Pancreas (tissue), 10 donors: Measurements from ENCODE around the gene SCAMP4. TPM values are rescaled to one million over a fixed set of nuclear protein-coding genes. Genes with fewer than 3 reads are reported as not detected.

Source experiments
- ATAC-seq, 4 donors: fragments of 200-7000 bp; cut with Tn5 transposase; one replicate each; pipeline versions ENCODE4 v1.8.0 to v1.9.1; 2020; ENCODE audit warnings: mild to moderate bottlenecking in 4 of 4, moderate library complexity in 4 of 4
- DNase-seq, 6 donors: peaks; one replicate each; pipeline ENCODE4 v3.0.0-alpha.2; 2020
- FAIRE-seq: peaks from 2 replicates; lab custom pipeline; 2012; peaks lifted over from hg19 to GRCh38; lab: Jason Lieb, UNC
- H3K27ac ChIP-seq, 4 donors: fragments of 200-600 bp; sonication (generic); 1 replicate in 3 of 4; 2 replicates in 1 of 4; pipeline versions ENCODE4 v1.5.0 to v1.8.0; 2020
- H3K27me3 ChIP-seq, 4 donors: fragments of 200-600 bp; one replicate each; pipeline ENCODE4 v1.8.0; 2021
- H3K36me3 ChIP-seq, 3 donors: fragments of 200-600 bp; sonication (generic) in 1 of 3; one replicate each; pipeline versions ENCODE4 v1.5.0 to v1.8.0; 2020 to 2021
- H3K4me1 ChIP-seq, 3 donors: fragments of 200-600 bp; one replicate each; pipeline ENCODE4 v1.8.0; 2021
- H3K4me3 ChIP-seq, 4 donors: fragments of 200-600 bp; sonication (generic) in 2 of 4; one replicate each; pipeline versions ENCODE4 v1.5.0 to v1.8.0; 2020 to 2021
- H3K9me3 ChIP-seq, 4 donors: fragments of 200-600 bp; one replicate each; pipeline ENCODE4 v1.8.0; 2021
- WGBS, 2 donors: extraction: QIAGEN DNeasy Blood & Tissue Kit; methylation state at CpG; one replicate each; pipeline ENCODE4 v1.1.7; 2013; 5-methylcytosine and 5-hydroxymethylcytosine counted together
- intact Hi-C, 3 donors: fragments of 100-400 bp; cut with DNase I; formaldehyde crosslinking; loops; one replicate each; pipeline versions ENCODE4 v1.11.1 to v1.14.2; 2022
- polyA plus RNA-seq, 2 donors: library from polyadenylated mRNA; stranded (reverse); fragments of 200-250 nt; gene quantifications; one replicate each; pipeline ENCODE4 v1.2.3, GENCODE V29; 2013
- total RNA-seq, 6 donors: library from RNA; stranded (reverse); fragmentation: NEBNext Ultra II Directional in 4 of 6; extraction: Animal tissue kit (Norgen Biotek cat#: 25700) in 4 of 6; gene quantifications; one replicate each; pipeline versions ENCODE4 v1.2.1 to v1.2.4, GENCODE V29; 2021 to 2023
- TF ChIP-seq, protein P1 (sequence below), 4 donors: fragments of 200-600 bp; sonication (generic) in 3 of 4; IDR thresholded peaks; one replicate each; pipeline versions ENCODE4 v1.5.0 to v1.8.0; 2021; ENCODE audit warnings: antibody characterized with exemption in 4 of 4
- donor health status: healthy with polysubstance abuse.
- donor health status: DM: no; HTN: no; CAD: no; lungs with moderate emphysema.
- donor health status: DM: no; HTN: no; CAD: no.
- donor health status: control.
- donor health status: control.
- donor health status: Bipolar disorder and iron deficiency.
- donor health status: DM: yes; HTN: yes; CAD: no.
- donor health status: DM: no; HTN: no; CAD: no.
- donor health status: DM: no; HTN: no; CAD: no.
- donor health status: DM: yes; HTN: yes; CAD: no.

The SCAMP4 gene
- total and polyA plus RNA-seq, 8 donors = 23.0 to 52.2 (median 31.4) TPM

DNA sequence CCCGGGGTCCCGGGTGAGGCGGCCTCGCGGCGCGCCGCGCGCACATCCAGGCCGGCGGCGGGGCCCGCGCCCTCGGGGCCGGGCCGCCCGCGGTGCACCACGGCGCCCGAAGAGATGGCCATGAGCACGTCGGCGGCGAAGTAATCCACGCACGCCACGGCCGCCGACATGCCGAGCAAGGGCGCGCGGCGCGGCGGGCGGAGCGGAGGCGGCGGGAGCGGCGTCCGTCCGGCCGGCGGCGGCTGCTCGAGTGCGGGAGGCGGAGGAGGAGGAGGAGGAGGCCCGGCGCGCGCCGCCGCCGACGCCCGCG lies 41.9 kb upstream of the SCAMP4 start, which contains the start of gene KLF16:
Gene KLF16 (minus strand): TSS at position 252 of the 310 bp plus-strand sequence. CDS start 82 bp downstream, at position 170.
- Histone ChIP-seq H3K27me3 (no peaks in the 10 kb centered on the region), H3K9me3 (no peaks in the 10 kb centered on the region), H3K27ac (peak within 1 kb of the TSS; percentile 70 to 86 (median 76)), H3K4me1 (peaks cover 0 to 15% (median 0%) of the 10 kb centered on the region in 3 donors), H3K36me3 (no peaks in the 10 kb centered on the region), H3K4me3 (peak within 1 kb of the TSS; percentile 42 to 87 (median 64))
- intact Hi-C loops = no loop called here
- 0 to 1% methylated on average over 12 to 57 of the region's 63 CpGs for WGBS, 2 donors
- FAIRE-seq = no peak
- TF ChIP-seq, protein P1, sequence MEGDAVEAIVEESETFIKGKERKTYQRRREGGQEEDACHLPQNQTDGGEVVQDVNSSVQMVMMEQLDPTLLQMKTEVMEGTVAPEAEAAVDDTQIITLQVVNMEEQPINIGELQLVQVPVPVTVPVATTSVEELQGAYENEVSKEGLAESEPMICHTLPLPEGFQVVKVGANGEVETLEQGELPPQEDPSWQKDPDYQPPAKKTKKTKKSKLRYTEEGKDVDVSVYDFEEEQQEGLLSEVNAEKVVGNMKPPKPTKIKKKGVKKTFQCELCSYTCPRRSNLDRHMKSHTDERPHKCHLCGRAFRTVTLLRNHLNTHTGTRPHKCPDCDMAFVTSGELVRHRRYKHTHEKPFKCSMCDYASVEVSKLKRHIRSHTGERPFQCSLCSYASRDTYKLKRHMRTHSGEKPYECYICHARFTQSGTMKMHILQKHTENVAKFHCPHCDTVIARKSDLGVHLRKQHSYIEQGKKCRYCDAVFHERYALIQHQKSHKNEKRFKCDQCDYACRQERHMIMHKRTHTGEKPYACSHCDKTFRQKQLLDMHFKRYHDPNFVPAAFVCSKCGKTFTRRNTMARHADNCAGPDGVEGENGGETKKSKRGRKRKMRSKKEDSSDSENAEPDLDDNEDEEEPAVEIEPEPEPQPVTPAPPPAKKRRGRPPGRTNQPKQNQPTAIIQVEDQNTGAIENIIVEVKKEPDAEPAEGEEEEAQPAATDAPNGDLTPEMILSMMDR (IDR thresholded peaks at IDR 0.05) = no peak
- ATAC-seq = no peak
- DNase-seq = no peak

DNA sequence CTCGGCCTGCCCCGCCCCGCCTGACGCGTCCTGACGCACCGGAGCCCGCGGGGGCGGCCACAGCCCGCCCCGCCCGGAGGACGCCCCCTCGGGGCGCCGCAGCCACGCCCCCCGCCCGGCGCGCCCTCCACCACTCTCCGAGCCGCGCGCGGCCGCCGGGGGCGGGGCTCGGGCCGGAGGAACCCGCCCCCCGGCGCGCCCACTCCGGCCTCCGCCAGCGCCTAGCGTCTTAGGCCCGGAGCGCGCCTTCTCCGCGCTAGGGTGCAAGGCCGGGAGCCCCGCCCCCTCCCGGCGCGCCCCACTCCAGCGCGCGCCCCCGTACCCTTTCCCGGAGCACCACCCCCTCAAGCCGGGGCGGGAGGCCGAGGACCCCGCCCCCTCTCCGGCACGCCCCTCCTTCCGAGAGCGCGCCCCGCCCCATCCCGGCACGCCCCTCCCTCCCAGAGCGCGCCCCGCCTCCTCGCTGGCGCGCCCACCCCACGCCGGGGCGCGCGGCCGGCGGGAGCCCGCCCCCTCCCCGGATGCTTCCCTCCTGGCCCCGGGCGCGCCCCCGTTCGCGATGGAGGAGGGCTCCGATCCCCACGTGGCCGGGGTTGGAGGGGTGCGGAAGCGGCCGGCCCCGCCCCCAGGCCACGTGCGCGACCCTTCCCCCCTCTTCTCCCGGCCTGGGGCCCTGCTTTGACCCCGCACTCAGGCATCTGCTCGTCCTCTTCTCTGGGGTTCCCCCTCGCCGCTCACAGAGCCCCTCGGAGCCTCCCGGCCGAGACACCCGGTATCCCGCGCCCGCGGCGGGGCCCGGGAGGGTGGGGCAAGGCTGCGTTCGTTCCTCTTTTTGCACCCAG lies 41.3 kb upstream of the SCAMP4 start:
- FAIRE-seq = no peak
- intact Hi-C loops = no loop called here

DNA sequence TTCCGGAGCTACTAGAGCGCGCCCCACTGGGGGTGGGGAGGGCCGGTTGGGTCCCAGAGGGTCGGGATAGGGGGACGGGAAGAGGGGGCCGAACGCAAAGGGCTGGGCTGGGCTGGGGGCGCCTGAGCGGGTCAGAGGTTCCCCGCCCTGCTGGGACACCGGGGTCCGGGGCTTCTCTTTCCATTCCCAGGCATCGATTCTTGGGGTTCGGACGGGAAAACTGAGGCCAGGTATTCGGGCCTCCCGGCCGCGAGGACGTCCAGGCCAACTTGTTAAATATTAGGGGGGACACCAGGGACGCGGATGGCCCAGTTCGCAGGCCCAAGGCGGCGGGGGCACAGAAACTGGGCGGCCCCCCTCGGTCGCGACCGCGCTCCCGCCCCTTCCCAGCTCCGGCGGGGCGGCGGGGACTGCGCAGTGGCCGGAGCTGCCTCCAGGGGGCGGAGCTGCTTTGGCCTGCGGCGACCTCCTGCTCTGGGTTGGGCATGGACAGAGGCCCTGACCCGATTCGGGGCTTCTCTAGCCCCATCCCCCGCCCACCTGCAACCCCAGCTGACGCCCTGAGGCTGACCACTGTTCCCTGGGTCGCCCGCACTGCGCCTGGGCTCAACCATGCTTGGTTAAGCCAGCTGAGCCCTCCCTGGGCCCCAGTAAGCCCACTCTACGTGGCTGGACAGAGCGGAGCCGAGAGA lies 40.6 kb upstream of the SCAMP4 start:
- TF ChIP-seq, protein P1 (IDR thresholded peaks at IDR 0.05) = peak; percentile 68 to 71 (median 70)
- peak overlapping the region; percentile 70 to 86 (median 76) for H3K27ac ChIP-seq
- peaks cover 0 to 15% (median 0%) of the 10 kb centered on the region in 3 donors for H3K4me1 ChIP-seq
- peak overlapping the region; percentile 42 to 87 (median 64) for H3K4me3 ChIP-seq
- no peaks in the 10 kb centered on the region for H3K27me3 ChIP-seq
- DNase-seq (peak; percentile 62 to 89 (median 78)), ATAC-seq (peak; percentile 60 to 76 (median 68)), FAIRE-seq (no peak)
- 9 to 15% methylated on average over 37 to 52 of the region's 52 CpGs for WGBS, 2 donors
- H3K9me3 ChIP-seq = no peaks in the 10 kb centered on the region
- intact Hi-C loops = no loop called here
- H3K36me3 ChIP-seq = no peaks in the 10 kb centered on the region

More for the DNA sequence above, 41.3 kb upstream of the SCAMP4 start:
- TF ChIP-seq, protein P1 (IDR thresholded peaks at IDR 0.05) = no peak
- ATAC-seq (peak; percentile 79 to 85 (median 82)), DNase-seq (peak; percentile 84 to 97 (median 91))
- H3K36me3 ChIP-seq = no peaks in the 10 kb centered on the region
- H3K4me1 ChIP-seq = peaks cover 0 to 15% (median 0%) of the 10 kb centered on the region in 3 donors
- peak overlapping the region; percentile 42 to 87 (median 64) for H3K4me3 ChIP-seq
- H3K27ac ChIP-seq = peak overlapping the region; percentile 70 to 86 (median 76)
- H3K9me3 ChIP-seq = no peaks in the 10 kb centered on the region
- WGBS, 2 donors = 1% methylated on average over 26 to 112 of the region's 115 CpGs
- H3K27me3 ChIP-seq = no peaks in the 10 kb centered on the region

DNA sequence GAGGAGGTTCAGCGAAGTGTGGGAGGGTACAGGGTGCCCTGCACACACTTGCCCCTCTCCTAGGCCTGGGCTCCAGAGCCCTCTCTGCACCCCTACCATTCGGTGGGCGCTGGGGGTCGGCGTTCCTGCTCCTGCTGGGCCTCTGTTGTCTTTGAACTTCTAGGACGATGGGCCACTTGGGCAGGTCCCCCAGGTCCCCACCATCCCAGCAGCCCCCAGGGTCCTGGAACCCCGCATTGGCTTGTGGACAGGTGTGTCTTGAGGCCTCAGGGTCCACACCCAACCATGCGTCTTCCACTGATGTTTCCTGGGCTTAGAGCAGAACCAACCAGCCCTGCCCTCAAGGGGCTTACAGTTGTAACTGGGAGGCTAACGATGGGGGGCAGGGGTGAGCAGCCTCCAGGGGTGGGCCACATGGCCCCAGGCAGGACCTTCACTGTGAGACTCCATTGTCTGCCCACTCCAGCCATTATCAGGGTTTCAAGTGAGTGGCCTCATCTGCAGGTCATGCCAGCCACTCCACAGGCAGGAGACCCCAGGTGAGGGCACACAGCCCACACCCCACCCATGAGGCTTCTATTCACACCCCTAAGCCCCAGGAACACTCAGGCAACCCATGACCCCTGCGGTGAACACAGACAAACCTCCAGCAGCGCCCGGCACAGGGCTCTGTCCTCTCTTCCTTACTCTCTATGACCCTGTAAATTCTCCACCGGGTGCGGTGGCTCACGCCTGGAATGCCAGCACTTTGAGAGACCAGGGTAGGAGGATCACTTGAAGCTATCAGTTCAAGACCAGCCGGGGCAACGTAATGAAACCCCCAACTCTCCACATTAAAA lies 39.8 kb upstream of the SCAMP4 start:
- peak overlapping the region in 1 of 4 donors; percentile 87 for H3K4me3 ChIP-seq
- no peaks in the 10 kb centered on the region for H3K9me3 ChIP-seq
- intact Hi-C loops = no loop called here
- 86 to 92% methylated on average over 17 of the region's 17 CpGs for WGBS, 2 donors
- no peak for ATAC-seq
- H3K36me3 ChIP-seq = no peaks in the 10 kb centered on the region
- DNase-seq = peak in 3 of 6 donors; percentile 26 to 81 (median 39)
- H3K27me3 ChIP-seq = no peaks in the 10 kb centered on the region
- TF ChIP-seq, protein P1 (IDR thresholded peaks at IDR 0.05) = no peak
- FAIRE-seq = no peak
- H3K27ac ChIP-seq = peak overlapping the region; percentile 70 to 86 (median 76)
- peaks cover 0 to 11% (median 0%) of the 10 kb centered on the region in 3 donors for H3K4me1 ChIP-seq
